Suprapubic skin (tissue), 4 donors: ENCODE results near the gene HTR7. TPM values are rescaled to one million over a fixed set of nuclear protein-coding genes. Genes with fewer than 3 reads are reported as not detected.

Experiments
- DNase-seq, 2 donors: peaks; one replicate each; pipeline ENCODE4 v3.0.0-alpha.2; 2019; ENCODE audit warnings: low spot score in 2 of 2
- H3K27ac ChIP-seq: fragments of 200-600 bp; sonication (generic); one replicate; pipeline ENCODE4 v1.5.1; 2019
- H3K27me3 ChIP-seq: fragments of 200-600 bp; sonication (generic); one replicate; pipeline ENCODE4 v1.5.1; 2019
- H3K36me3 ChIP-seq: fragments of 200-600 bp; sonication (generic); one replicate; pipeline ENCODE4 v1.5.1; 2019
- H3K4me1 ChIP-seq: fragments of 200-600 bp; sonication (generic); one replicate; pipeline ENCODE4 v1.5.1; 2019
- H3K4me3 ChIP-seq: fragments of 200-600 bp; sonication (generic); one replicate; pipeline ENCODE4 v1.5.1; 2019; ENCODE audit warnings: mild to moderate bottlenecking
- H3K9me3 ChIP-seq: fragments of 200-600 bp; sonication (generic); one replicate; pipeline ENCODE4 v1.5.1; 2019
- CTCF ChIP-seq, 2 donors: fragments of 200-600 bp in 1 of 2; fragments of 450-650 bp in 1 of 2; sonication (generic) in 1 of 2; IDR thresholded peaks; one replicate each; pipeline ENCODE4 v1.5.1; 2016 to 2019; ENCODE audit warnings: antibody characterized with exemption in 2 of 2, mild to moderate bottlenecking in 1 of 2, moderate library complexity in 1 of 2
- EP300 ChIP-seq: sonication (generic); formaldehyde crosslinking; IDR thresholded peaks from one replicate; pipeline ENCODE4 v1.6.1; 2017; ENCODE audit warnings: antibody characterized with exemption
- POLR2A ChIP-seq, 2 donors: fragments of 450-650 bp; IDR thresholded peaks; one replicate each; pipeline ENCODE4 v1.6.1; 2017; ENCODE audit warnings: antibody characterized with exemption in 2 of 2, mild to moderate bottlenecking in 2 of 2, moderate library complexity in 2 of 2
- POLR2AphosphoS5 ChIP-seq, 3 donors: sonication (generic); formaldehyde crosslinking; IDR thresholded peaks; one replicate each; pipeline ENCODE4 v1.6.1; 2017; ENCODE audit warnings: antibody characterized with exemption in 3 of 3
- WGBS: methylation state at CpG from one replicate; pipeline ENCODE4 v1.1.5; 2018; 5-methylcytosine and 5-hydroxymethylcytosine counted together
- total RNA-seq, 4 donors: library from RNA; depleted of rRNA; stranded (reverse); fragments of >200 nt; gene quantifications; one replicate each; pipeline ENCODE4 v1.1.0, GENCODE V29; 2016

Gene HTR7
- total RNA-seq, 4 donors from 2014 or later, result 0.23 to 0.59 (median 0.38) TPM

GRCh38 chr10:90890347-90890746 lies 32.5 kb upstream of the HTR7 start:
- no peaks in the 10 kb centered on the region for H3K4me1 ChIP-seq
- H3K4me3 ChIP-seq, result no peak overlapping the region
- WGBS, result 94% methylated on average over 2 of the region's 2 CpGs
- no peak overlapping the region for H3K27ac ChIP-seq
- no peaks in the 10 kb centered on the region for H3K9me3 ChIP-seq
- no peak for DNase-seq
- H3K36me3 ChIP-seq, result peaks cover 87% of the 10 kb centered on the region
- H3K27me3 ChIP-seq, result no peaks in the 10 kb centered on the region
- TF ChIP-seq POLR2AphosphoS5 (IDR thresholded peaks at IDR 0.05) (no peak), POLR2A (IDR thresholded peaks at IDR 0.05) (no peak), CTCF (IDR thresholded peaks at IDR 0.05) (no peak), EP300 (no peak)

DNA sequence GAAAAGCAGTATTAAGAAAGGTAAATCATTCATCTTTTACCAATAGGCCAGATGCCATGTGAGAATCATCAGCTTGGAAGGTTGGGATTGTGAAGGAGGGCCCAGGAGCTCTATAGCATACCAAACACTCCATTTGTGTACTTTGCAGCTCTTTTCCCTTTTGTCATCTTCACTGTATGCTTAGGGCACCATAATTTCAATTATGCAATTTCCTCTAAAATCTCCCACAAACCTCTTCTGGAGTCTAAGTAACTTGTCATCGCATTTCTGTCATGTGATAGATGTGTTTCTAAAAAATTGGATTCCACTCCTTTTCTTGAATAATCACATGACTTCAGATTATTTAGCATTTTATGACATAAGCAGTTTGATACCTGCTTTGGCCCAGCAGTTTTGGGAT lies 31.8 kb upstream of the HTR7 start:
- Histone ChIP-seq H3K27ac (no peak overlapping the region), H3K36me3 (peaks cover 90% of the 10 kb centered on the region), H3K4me3 (no peak overlapping the region), H3K4me1 (no peaks in the 10 kb centered on the region), H3K27me3 (no peaks in the 10 kb centered on the region), H3K9me3 (no peaks in the 10 kb centered on the region)
- TF ChIP-seq POLR2AphosphoS5 (IDR thresholded peaks at IDR 0.05) (no peak), POLR2A (IDR thresholded peaks at IDR 0.05) (no peak), EP300 (no peak), CTCF (IDR thresholded peaks at IDR 0.05) (no peak)
- no peak for DNase-seq
- 89% methylated on average over 1 of the region's 1 CpG for WGBS

GRCh38 chr10:90888387-90888786 lies 30.5 kb upstream of the HTR7 start:
- peaks cover 83% of the 10 kb centered on the region for H3K36me3 ChIP-seq
- WGBS, result 94% methylated on average over 6 of the region's 6 CpGs

DNA sequence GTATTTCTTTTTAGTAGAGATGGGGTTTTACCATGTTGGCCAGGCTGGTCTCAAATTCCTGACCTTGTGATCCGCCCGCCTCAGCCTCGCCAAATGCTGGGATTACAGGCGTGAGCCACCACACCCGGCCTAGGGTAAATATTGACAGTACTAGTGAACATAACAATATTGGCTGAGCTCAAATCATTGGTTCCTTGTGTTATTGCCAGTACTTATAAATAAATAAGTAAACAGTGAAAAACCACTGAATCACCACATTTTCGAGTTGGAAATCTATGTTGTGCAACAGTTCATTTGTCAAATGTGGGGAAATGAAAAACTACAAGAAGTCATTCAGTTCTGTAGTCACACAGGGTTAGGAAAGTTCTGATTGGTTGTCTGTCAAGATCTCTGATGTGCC lies 29.7 kb upstream of the HTR7 start:
- TF ChIP-seq CTCF (IDR thresholded peaks at IDR 0.05) (no peak), POLR2A (IDR thresholded peaks at IDR 0.05) (no peak), POLR2AphosphoS5 (IDR thresholded peaks at IDR 0.05) (no peak), EP300 (no peak)
- DNase-seq, result no peak
- Histone ChIP-seq H3K27me3 (no peaks in the 10 kb centered on the region), H3K4me1 (no peaks in the 10 kb centered on the region), H3K9me3 (no peaks in the 10 kb centered on the region), H3K27ac (no peak overlapping the region), H3K4me3 (no peak overlapping the region), H3K36me3 (peaks cover 76% of the 10 kb centered on the region)
- 88% methylated on average over 6 of the region's 6 CpGs for WGBS

More at GRCh38 chr10:90888387-90888786, 30.5 kb upstream of the HTR7 start:
- no peaks in the 10 kb centered on the region for H3K4me1 ChIP-seq
- DNase-seq, result no peak
- TF ChIP-seq POLR2A (IDR thresholded peaks at IDR 0.05) (no peak), POLR2AphosphoS5 (IDR thresholded peaks at IDR 0.05) (no peak), CTCF (IDR thresholded peaks at IDR 0.05) (no peak), EP300 (no peak)
- H3K27me3 ChIP-seq, result no peaks in the 10 kb centered on the region
- no peaks in the 10 kb centered on the region for H3K9me3 ChIP-seq
- H3K4me3 ChIP-seq, result no peak overlapping the region
- no peak overlapping the region for H3K27ac ChIP-seq

DNA sequence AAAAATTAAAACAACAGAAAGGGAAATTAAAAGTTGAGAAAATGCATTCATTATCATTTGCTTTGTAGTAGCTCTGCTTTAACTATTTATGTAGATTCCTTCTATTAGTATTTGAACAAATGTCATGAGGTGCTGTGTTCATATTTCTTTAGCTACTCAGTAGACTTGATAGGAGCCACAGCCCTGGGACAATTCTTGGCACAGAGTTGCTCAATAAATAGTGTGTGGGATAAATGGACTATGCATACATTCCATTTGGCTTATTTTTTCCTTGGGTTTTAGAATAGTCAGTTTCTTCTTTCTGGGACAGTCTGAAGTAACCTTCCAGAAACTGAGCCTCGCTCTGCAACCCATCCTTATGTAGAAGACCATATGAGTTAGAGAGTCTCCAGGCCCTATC lies 27.3 kb upstream of the HTR7 start:
- Histone ChIP-seq H3K36me3 (peaks cover 68% of the 10 kb centered on the region), H3K4me3 (no peak overlapping the region), H3K27ac (no peak overlapping the region), H3K9me3 (no peaks in the 10 kb centered on the region), H3K27me3 (no peaks in the 10 kb centered on the region), H3K4me1 (no peaks in the 10 kb centered on the region)
- TF ChIP-seq POLR2A (IDR thresholded peaks at IDR 0.05) (no peak), CTCF (IDR thresholded peaks at IDR 0.05) (no peak), POLR2AphosphoS5 (IDR thresholded peaks at IDR 0.05) (no peak), EP300 (no peak)
- DNase-seq, result no peak
- 96% methylated on average over 1 of the region's 1 CpG for WGBS
